Spleen (tissue), 11 donors: ENCODE results near the gene MEGF6. TPM values are rescaled to one million over a fixed set of nuclear protein-coding genes. Genes with fewer than 3 reads are reported as not detected.

ENCODE experiments used
- DNase-seq: peaks from one replicate; pipeline ENCODE4 v3.0.0-alpha.2; 2020
- H3K27ac ChIP-seq, 8 donors: fragments of 200-600 bp; sonication (generic) in 7 of 8; 1 replicate in 4 of 8; 2 replicates in 4 of 8; pipeline versions ENCODE4 v1.5.0 to v1.8.0; 2016 to 2021; ENCODE audit warnings: inconsistent platforms in 4 of 8, mild to moderate bottlenecking in 4 of 8, moderate library complexity in 1 of 8
- H3K27me3 ChIP-seq, 7 donors: fragments of 200-600 bp; sonication (generic) in 6 of 7; replicated peaks in 1 of 7; 1 replicate in 4 of 7; 2 replicates in 3 of 7; pipeline versions ENCODE4 v1.5.0 to v1.8.0; 2016 to 2021; ENCODE audit warnings: inconsistent platforms in 3 of 7, mild to moderate bottlenecking in 1 of 7
- H3K36me3 ChIP-seq, 6 donors: fragments of 200-600 bp; sonication (generic) in 5 of 6; 1 replicate in 4 of 6; 2 replicates in 2 of 6; pipeline versions ENCODE4 v1.5.0 to v1.8.0; 2016 to 2021; ENCODE audit warnings: inconsistent platforms in 2 of 6
- H3K4me1 ChIP-seq, 6 donors: fragments of 200-600 bp; sonication (generic) in 5 of 6; 1 replicate in 3 of 6; 2 replicates in 3 of 6; pipeline versions ENCODE4 v1.5.0 to v1.8.0; 2016 to 2021; ENCODE audit warnings: inconsistent platforms in 3 of 6
- H3K4me3 ChIP-seq, 8 donors: fragments of 200-600 bp; sonication (generic) in 7 of 8; 1 replicate in 4 of 8; 2 replicates in 4 of 8; pipeline versions ENCODE4 v1.5.0 to v1.8.0; 2016 to 2021; ENCODE audit warnings: inconsistent platforms in 4 of 8, mild to moderate bottlenecking in 4 of 8, moderate library complexity in 2 of 8
- H3K9me3 ChIP-seq, 8 donors: fragments of 200-600 bp; sonication (generic) in 7 of 8; 1 replicate in 4 of 8; 2 replicates in 4 of 8; pipeline versions ENCODE4 v1.5.0 to v1.8.0; 2016 to 2021; ENCODE audit warnings: inconsistent platforms in 4 of 8
- POLR2A ChIP-seq, 3 donors: fragments of 450-650 bp; IDR thresholded peaks; one replicate each; pipeline ENCODE4 v1.5.1; 2017; ENCODE audit warnings: antibody characterized with exemption in 3 of 3, mild to moderate bottlenecking in 1 of 3
- POLR2AphosphoS5 ChIP-seq, 3 donors: sonication (generic); formaldehyde crosslinking; IDR thresholded peaks; one replicate each; pipeline ENCODE4 v1.5.1; 2017; ENCODE audit warnings: antibody characterized with exemption in 3 of 3
- WGBS, 5 donors: extraction: QIAGEN DNeasy Blood & Tissue Kit in 3 of 5; methylation state at CpG; one replicate each; pipeline versions ENCODE4 v1.1.5 to v1.1.7; 2013 to 2018; 5-methylcytosine and 5-hydroxymethylcytosine counted together
- intact Hi-C: fragments of 100-400 bp; cut with DNase I; formaldehyde crosslinking; loops from one replicate; pipeline ENCODE4 v1.15.0; 2023; ENCODE audit warnings: low total_unique reads
- polyA plus RNA-seq, 3 donors: library from polyadenylated mRNA; stranded (reverse); fragments of 200-250 nt; gene quantifications; one replicate each; pipeline ENCODE4 v1.2.1, GENCODE V29; 2013
- total RNA-seq, 7 donors: library from RNA; depleted of rRNA in 3 of 7; stranded (reverse); fragments of >200 nt in 3 of 7; fragmentation: NEBNext Ultra II Directional in 4 of 7; extraction: Animal tissue kit (Norgen Biotek cat#: 25700) in 4 of 7; gene quantifications; one replicate each; pipeline versions ENCODE4 v1.1.0 to v1.2.1, GENCODE V29; 2016 to 2021
- TF ChIP-seq, protein P1 (sequence below), 11 experiments: fragments of 200-600 bp in 7 of 11; fragments of 450-650 bp in 4 of 11; sonication (generic) in 4 of 11; IDR thresholded peaks in 8 of 11; conservative IDR thresholded peaks in 3 of 11; 1 replicate in 7 of 11; 2 replicates in 4 of 11; pipeline versions ENCODE4 v1.4.0 to v1.8.0; 2016 to 2021; ENCODE audit warnings: antibody characterized with exemption in 11 of 11, inconsistent platforms in 4 of 11, mild to moderate bottlenecking in 1 of 11
- donor health status: healthy with polysubstance abuse.
- donor health status: DM: no; HTN: no; CAD: no; lungs with moderate emphysema.
- donor health status: DM: no; HTN: no; CAD: no.
- donor health status: Bipolar disorder and iron deficiency.
- donor health status: healthy.
- donor health status: DM: no; HTN: no; CAD: no.
- donor health status: DM: yes; HTN: yes; CAD: no.

Gene MEGF6
- total and polyA plus RNA-seq, 10 donors, result 8.7 to 39.5 (median 20.3) TPM

DNA sequence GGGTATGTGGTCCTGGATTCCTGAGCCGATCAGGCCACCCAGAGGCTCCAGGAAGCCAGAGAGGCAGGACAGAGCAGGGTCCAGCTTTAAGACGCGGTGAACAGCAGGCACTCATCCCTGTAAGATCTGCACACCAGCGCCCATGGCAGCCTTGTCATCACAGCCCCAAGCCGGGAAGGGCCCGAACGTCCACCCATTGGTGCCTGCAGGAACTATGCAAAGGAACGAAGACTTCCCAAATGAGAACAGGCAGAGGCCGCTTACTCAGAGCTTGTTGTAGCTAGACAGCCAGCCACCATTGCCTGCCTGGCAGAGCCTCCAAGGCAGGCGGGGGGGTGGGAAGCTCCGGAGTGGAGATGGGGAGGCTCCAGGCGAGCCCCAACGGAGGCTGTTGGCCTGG is 169.0 kb downstream of the MEGF6 start:
- Histone ChIP-seq H3K27ac (no peak overlapping the region), H3K27me3 (peaks cover 0 to 61% (median 0%) of the 10 kb centered on the region in 7 donors), H3K4me1 (no peaks in the 10 kb centered on the region), H3K9me3 (peaks cover 0 to 23% (median 19%) of the 10 kb centered on the region in 8 donors), H3K36me3 (no peaks in the 10 kb centered on the region), H3K4me3 (no peak overlapping the region)
- TF ChIP-seq POLR2A (IDR thresholded peaks at IDR 0.05) (no peak), POLR2AphosphoS5 (IDR thresholded peaks at IDR 0.05) (no peak)
- TF ChIP-seq, protein P1, sequence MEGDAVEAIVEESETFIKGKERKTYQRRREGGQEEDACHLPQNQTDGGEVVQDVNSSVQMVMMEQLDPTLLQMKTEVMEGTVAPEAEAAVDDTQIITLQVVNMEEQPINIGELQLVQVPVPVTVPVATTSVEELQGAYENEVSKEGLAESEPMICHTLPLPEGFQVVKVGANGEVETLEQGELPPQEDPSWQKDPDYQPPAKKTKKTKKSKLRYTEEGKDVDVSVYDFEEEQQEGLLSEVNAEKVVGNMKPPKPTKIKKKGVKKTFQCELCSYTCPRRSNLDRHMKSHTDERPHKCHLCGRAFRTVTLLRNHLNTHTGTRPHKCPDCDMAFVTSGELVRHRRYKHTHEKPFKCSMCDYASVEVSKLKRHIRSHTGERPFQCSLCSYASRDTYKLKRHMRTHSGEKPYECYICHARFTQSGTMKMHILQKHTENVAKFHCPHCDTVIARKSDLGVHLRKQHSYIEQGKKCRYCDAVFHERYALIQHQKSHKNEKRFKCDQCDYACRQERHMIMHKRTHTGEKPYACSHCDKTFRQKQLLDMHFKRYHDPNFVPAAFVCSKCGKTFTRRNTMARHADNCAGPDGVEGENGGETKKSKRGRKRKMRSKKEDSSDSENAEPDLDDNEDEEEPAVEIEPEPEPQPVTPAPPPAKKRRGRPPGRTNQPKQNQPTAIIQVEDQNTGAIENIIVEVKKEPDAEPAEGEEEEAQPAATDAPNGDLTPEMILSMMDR (IDR thresholded peaks at IDR 0.05 in 8 of 11, conservative IDR thresholded peaks at IDR 0.05 in 3 of 11), result no peak
- 72 to 84% (median 82%) methylated on average over 12 to 13 of the region's 13 CpGs for WGBS, 5 donors
- no peak for DNase-seq
- intact Hi-C loops, result no loop called here

- Histone ChIP-seq H3K36me3 (no peaks in the 10 kb centered on the region), H3K4me3 (no peak overlapping the region), H3K9me3 (peaks cover 0 to 19% (median 17%) of the 10 kb centered on the region in 8 donors), H3K4me1 (no peaks in the 10 kb centered on the region), H3K27ac (no peak overlapping the region), H3K27me3 (peaks cover 0 to 61% (median 0%) of the 10 kb centered on the region in 7 donors)
- 74 to 86% (median 80%) methylated on average over 8 of the region's 8 CpGs for WGBS, 5 donors
- no peak for TF ChIP-seq POLR2A (IDR thresholded peaks at IDR 0.05)
- TF ChIP-seq POLR2AphosphoS5 (IDR thresholded peaks at IDR 0.05), result no peak
- TF ChIP-seq, protein P1 (IDR thresholded peaks at IDR 0.05 in 8 of 11, conservative IDR thresholded peaks at IDR 0.05 in 3 of 11), result no peak
- DNase-seq, result no peak
- intact Hi-C loops, result no loop called here
Measured at GRCh38 chr1:3441880-3442279, 169.4 kb downstream of the MEGF6 start.

GRCh38 chr1:3441410-3441847 is 169.9 kb downstream of the MEGF6 start:
- WGBS, 5 donors, result 69 to 84% (median 75%) methylated on average over 8 of the region's 8 CpGs
- no peak for DNase-seq
- Histone ChIP-seq H3K27ac (no peak overlapping the region), H3K4me3 (no peak overlapping the region), H3K9me3 (peaks cover 0 to 15% (median 14%) of the 10 kb centered on the region in 8 donors), H3K4me1 (no peaks in the 10 kb centered on the region), H3K27me3 (peaks cover 0 to 61% (median 0%) of the 10 kb centered on the region in 7 donors), H3K36me3 (no peaks in the 10 kb centered on the region)
- intact Hi-C loops, result no loop called here
- TF ChIP-seq, protein P1 (IDR thresholded peaks at IDR 0.05 in 8 of 11, conservative IDR thresholded peaks at IDR 0.05 in 3 of 11), result no peak
- TF ChIP-seq POLR2AphosphoS5 (IDR thresholded peaks at IDR 0.05) (no peak), POLR2A (IDR thresholded peaks at IDR 0.05) (no peak)

DNA sequence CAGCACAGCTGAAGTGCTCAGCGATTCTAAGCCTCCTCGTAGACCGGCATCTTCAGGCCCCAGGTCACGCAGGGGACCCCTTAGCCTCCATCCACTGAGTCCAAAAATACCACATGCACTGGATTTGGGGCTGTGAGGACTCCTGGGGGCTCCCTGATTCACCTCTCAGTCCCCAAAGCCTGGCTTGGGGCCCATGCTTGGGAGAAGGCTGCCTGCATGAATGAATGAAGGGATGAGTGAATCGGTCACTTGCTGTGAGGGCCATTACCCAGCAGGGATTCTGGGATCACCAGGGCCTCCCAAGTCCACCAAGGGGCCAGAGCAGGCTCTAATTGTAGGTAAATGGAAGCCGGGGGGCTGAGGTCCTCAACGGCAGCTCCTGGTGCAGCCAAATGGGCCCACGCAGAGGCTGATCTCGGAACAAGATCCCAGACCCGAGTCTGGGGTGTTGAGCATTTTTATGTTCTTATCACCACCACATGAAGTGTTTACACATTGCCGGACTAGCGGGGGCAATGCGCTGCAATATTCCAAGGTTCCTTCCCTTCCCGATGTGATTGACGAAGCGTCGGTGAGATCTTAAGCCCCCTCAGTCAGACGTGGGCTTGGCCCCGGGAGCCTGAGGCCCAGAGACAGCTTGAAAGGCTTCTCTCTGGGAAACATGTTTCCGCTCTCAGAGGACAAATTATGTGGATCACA is 170.4 kb downstream of the MEGF6 start:
- 61 to 85% (median 75%) methylated on average over 20 of the region's 20 CpGs for WGBS, 5 donors

More for the DNA sequence above, 170.4 kb downstream of the MEGF6 start:
- Histone ChIP-seq H3K4me1 (no peaks in the 10 kb centered on the region), H3K4me3 (no peak overlapping the region), H3K27me3 (peaks cover 0 to 61% (median 0%) of the 10 kb centered on the region in 7 donors), H3K36me3 (no peaks in the 10 kb centered on the region), H3K27ac (no peak overlapping the region), H3K9me3 (peaks cover 0 to 10% (median 8%) of the 10 kb centered on the region in 8 donors)
- TF ChIP-seq POLR2A (IDR thresholded peaks at IDR 0.05) (no peak), POLR2AphosphoS5 (IDR thresholded peaks at IDR 0.05) (no peak)
- TF ChIP-seq, protein P1 (IDR thresholded peaks at IDR 0.05 in 8 of 11, conservative IDR thresholded peaks at IDR 0.05 in 3 of 11), result no peak
- intact Hi-C loops, result no loop called here
- DNase-seq, result no peak
